Smooth muscle cell (in vitro differentiated cells): ENCODE results near the gene PFKM. TPM values are rescaled to one million over a fixed set of nuclear protein-coding genes. Genes with fewer than 3 reads are reported as not detected.

Source experiments
- DNase-seq: peaks from one replicate; lab custom pipeline; 2025; ENCODE audit not compliant: unreplicated experiment; lab: John Stamatoyannopoulos, UW
- H2AFZ ChIP-seq: fragments of 200-600 bp; sonication (generic); 2 replicates; pipeline ENCODE4 v1.6.0; 2016; ENCODE audit warnings: antibody characterized with exemption, low read depth, mild to moderate bottlenecking
- H3F3A ChIP-seq: fragments of 200-600 bp; sonication (generic); 2 replicates; pipeline ENCODE4 v1.6.0; 2017; ENCODE audit warnings: antibody characterized with exemption, low read depth
- H3K27ac ChIP-seq: fragments of 200-600 bp; sonication (generic); 2 replicates; pipeline ENCODE4 v1.5.1; 2016; ENCODE audit warnings: low read depth, mild to moderate bottlenecking
- H3K27me3 ChIP-seq: fragments of 200-600 bp; sonication (generic); 2 replicates; pipeline ENCODE4 v1.6.1; 2016; ENCODE audit warnings: low read depth, mild to moderate bottlenecking
- H3K36me3 ChIP-seq: fragments of 200-600 bp; sonication (generic); 2 replicates; pipeline ENCODE4 v1.5.1; 2016; ENCODE audit warnings: low read depth
- H3K4me1 ChIP-seq: fragments of 200-600 bp; sonication (generic); 2 replicates; pipeline ENCODE4 v1.5.1; 2016; ENCODE audit warnings: low read depth
- H3K4me2 ChIP-seq: fragments of 200-600 bp; sonication (generic); 2 replicates; pipeline ENCODE4 v1.6.0; 2016; ENCODE audit warnings: mild to moderate bottlenecking
- H3K4me3 ChIP-seq: fragments of 200-600 bp; sonication (generic); 2 replicates; pipeline ENCODE4 v1.5.1; 2016; ENCODE audit warnings: mild to moderate bottlenecking
- H3K79me2 ChIP-seq: fragments of 200-600 bp; sonication (generic); 2 replicates; pipeline ENCODE4 v1.6.0; 2016; ENCODE audit warnings: low read depth, mild to moderate bottlenecking
- H3K9ac ChIP-seq: fragments of 200-600 bp; sonication (generic); 2 replicates; pipeline ENCODE4 v1.6.0; 2016; ENCODE audit warnings: low read depth
- H3K9me3 ChIP-seq: fragments of 200-600 bp; sonication (generic); replicated peaks from 2 replicates; pipeline ENCODE4 v1.5.1; 2016; ENCODE audit warnings: low read depth
- H4K20me1 ChIP-seq: fragments of 200-600 bp; sonication (generic); 2 replicates; pipeline ENCODE4 v1.6.0; 2016; ENCODE audit warnings: low read depth
- WGBS: methylation state at CpG from one replicate; pipeline ENCODE4 v1.1.7; 2016; ENCODE audit warnings: low lambda C conversion rate; 5-methylcytosine and 5-hydroxymethylcytosine counted together
- polyA plus RNA-seq: library from polyadenylated mRNA; unstranded; fragments of >200 nt; fragmentation: Nextera tagmentation; extraction: Ambion mirVana; gene quantifications from 2 replicates; pipeline ENCODE4 v1.2.1, GENCODE V29; 2016
- total RNA-seq: library from RNA; depleted of rRNA; stranded (reverse); fragments of >200 nt; gene quantifications from 2 replicates; pipeline ENCODE4 v1.2.3, GENCODE V29; 2014
- TF ChIP-seq, protein P1 (sequence below): fragments of 200-600 bp; sonication (generic); IDR thresholded peaks from 2 replicates; pipeline ENCODE4 v1.5.1; 2017; ENCODE audit warnings: borderline replicate concordance, mild to moderate bottlenecking, antibody characterized with exemption; ENCODE audit not compliant: insufficient read depth, poor library complexity, severe bottlenecking

PFKM gene
- total and polyA plus RNA-seq, 2 experiments from 2014 or later, result 26.6 to 37.1 TPM

DNA sequence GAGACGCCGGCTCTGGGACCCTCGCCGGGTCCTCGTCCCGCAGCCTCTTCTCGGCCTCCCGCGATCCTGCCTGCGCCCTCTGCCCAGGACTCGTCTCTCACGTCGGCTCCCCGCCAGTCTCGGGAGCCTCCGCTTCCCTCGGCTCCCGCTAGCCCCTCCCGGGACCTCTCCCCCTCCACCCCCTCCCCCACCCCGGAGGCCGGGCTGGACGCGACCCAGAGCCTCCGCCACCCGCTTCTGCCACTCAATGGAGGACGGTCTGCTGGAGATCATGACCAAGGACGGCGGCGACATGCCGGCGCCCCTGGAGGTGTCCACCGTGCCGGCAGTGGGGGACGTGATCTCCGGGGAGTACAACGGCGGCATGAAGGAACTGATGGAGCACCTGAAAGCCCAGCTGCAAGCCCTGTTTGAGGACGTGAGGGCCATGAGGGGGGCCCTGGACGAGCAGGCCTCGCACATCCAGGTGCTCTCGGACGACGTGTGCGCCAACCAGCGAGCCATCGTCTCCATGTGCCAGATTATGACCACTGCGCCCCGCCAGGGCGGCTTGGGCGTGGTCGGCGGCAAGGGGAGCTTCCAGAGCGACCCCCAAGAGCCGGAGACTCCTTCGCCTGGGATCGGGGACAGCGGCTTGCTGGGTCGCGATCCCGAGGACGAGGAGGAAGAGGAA is 64.8 kb downstream of the PFKM start:
- peak overlapping the region; percentile 68 for H3K9ac ChIP-seq
- 6% methylated on average over 52 of the region's 61 CpGs for WGBS

DNA sequence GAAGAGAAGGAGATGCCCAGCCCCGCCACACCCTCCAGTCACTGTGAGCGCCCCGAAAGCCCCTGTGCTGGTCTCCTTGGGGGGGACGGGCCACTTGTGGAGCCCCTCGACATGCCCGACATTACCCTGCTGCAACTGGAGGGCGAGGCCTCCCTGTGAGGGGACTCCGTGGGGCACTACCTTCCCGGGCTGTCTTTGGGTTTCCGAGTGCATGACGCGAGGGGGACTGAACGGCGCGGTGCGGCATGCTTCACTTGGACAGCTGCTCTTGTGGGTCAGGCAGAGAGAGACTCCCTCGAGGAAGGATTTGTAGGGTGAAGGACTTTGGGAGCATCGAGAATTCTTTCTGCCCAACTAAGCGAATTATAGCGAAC is 65.4 kb downstream of the PFKM start:
- Histone ChIP-seq H3K4me1 (peaks cover 8% of the 10 kb centered on the region), H3K79me2 (peaks cover 39% of the 10 kb centered on the region), H4K20me1 (peaks cover 11% of the 10 kb centered on the region), H2AFZ (peak overlapping the region; percentile 84), H3K9me3 (no peaks in the 10 kb centered on the region), H3K27ac (no peak overlapping the region), H3F3A (peaks cover 9% of the 10 kb centered on the region), H3K27me3 (peaks cover 13% of the 10 kb centered on the region), H3K36me3 (no peaks in the 10 kb centered on the region), H3K4me2 (peak overlapping the region; percentile 90), H3K4me3 (peak overlapping the region; percentile 80), H3K9ac (peak overlapping the region; percentile 68)
- WGBS, result 13% methylated on average over 20 of the region's 20 CpGs
- no peak for DNase-seq
- TF ChIP-seq, protein P1, sequence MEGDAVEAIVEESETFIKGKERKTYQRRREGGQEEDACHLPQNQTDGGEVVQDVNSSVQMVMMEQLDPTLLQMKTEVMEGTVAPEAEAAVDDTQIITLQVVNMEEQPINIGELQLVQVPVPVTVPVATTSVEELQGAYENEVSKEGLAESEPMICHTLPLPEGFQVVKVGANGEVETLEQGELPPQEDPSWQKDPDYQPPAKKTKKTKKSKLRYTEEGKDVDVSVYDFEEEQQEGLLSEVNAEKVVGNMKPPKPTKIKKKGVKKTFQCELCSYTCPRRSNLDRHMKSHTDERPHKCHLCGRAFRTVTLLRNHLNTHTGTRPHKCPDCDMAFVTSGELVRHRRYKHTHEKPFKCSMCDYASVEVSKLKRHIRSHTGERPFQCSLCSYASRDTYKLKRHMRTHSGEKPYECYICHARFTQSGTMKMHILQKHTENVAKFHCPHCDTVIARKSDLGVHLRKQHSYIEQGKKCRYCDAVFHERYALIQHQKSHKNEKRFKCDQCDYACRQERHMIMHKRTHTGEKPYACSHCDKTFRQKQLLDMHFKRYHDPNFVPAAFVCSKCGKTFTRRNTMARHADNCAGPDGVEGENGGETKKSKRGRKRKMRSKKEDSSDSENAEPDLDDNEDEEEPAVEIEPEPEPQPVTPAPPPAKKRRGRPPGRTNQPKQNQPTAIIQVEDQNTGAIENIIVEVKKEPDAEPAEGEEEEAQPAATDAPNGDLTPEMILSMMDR, result no peak

More for the DNA sequence above, 64.8 kb downstream of the PFKM start:
- peak; percentile 63 for DNase-seq
- H4K20me1 ChIP-seq, result peaks cover 11% of the 10 kb centered on the region
- H3K4me1 ChIP-seq, result peaks cover 8% of the 10 kb centered on the region
- peak overlapping the region; percentile 80 for H3K4me3 ChIP-seq
- no peaks in the 10 kb centered on the region for H3K9me3 ChIP-seq
- peak overlapping the region; percentile 90 for H3K4me2 ChIP-seq
- H3K79me2 ChIP-seq, result peaks cover 39% of the 10 kb centered on the region
- peak overlapping the region; percentile 56 for H3K27ac ChIP-seq
- TF ChIP-seq, protein P1, result no peak
- peak overlapping the region; percentile 84 for H2AFZ ChIP-seq
- peaks cover 13% of the 10 kb centered on the region for H3K27me3 ChIP-seq
- no peaks in the 10 kb centered on the region for H3K36me3 ChIP-seq
- peaks cover 9% of the 10 kb centered on the region for H3F3A ChIP-seq

DNA sequence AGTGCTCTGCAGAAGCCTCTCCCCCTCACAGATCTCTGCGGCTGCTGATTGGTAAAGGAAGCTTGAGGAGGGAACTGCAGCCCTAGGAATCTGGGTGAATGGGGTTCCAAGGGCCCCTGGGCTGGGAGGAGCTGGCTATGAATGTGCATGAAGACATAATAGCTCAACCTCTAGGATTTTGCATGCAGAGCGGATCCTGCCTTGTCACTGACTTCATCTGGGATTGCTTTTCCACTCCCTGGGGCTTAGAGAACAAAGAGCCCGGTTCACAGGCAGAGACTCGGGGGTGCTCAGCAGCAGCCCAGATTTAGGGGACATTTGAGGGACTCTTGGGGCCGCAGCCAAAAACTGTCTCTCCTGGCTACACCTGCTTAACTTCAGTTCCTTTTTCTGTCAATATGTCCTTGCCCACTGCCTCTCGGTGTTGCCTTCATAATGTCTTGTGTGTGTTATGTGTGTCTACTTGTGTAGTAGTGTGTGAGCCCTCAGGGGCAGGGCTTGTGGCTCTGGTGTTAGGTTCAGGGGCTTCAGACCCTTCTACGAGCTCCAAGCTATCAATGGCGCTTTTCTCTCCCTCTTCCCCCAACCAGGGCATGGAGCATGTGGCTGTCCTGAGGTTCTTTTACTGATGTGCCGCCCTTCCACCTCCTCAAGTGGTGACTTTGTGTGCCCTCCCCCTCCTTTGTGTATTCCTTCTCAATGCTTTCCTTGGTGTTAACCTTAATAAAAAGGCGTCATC is 66.2 kb downstream of the PFKM start:
- peaks cover 9% of the 10 kb centered on the region for H3F3A ChIP-seq
- peaks cover 8% of the 10 kb centered on the region for H3K4me1 ChIP-seq
- H3K36me3 ChIP-seq, result no peaks in the 10 kb centered on the region
- TF ChIP-seq, protein P1, result no peak
- 49% methylated on average over 10 of the region's 10 CpGs for WGBS
- DNase-seq, result peak; percentile 22
- H3K27ac ChIP-seq, result no peak overlapping the region
- peak overlapping the region; percentile 90 for H3K4me2 ChIP-seq
- no peaks in the 10 kb centered on the region for H3K9me3 ChIP-seq
- H4K20me1 ChIP-seq, result peaks cover 11% of the 10 kb centered on the region
- H3K79me2 ChIP-seq, result peaks cover 39% of the 10 kb centered on the region
- no peak overlapping the region for H3K9ac ChIP-seq
- peaks cover 9% of the 10 kb centered on the region for H3K27me3 ChIP-seq
- H2AFZ ChIP-seq, result no peak overlapping the region
- H3K4me3 ChIP-seq, result peak overlapping the region; percentile 80
